GM18517 (cell line): Measurements from ENCODE around the gene IFRD2.
"Not testable (repeated sequence)": the region's sequence is repeated elsewhere in the genome, so short reads cannot be mapped to it uniquely, and the experiment has no call there.

ENCODE experiments used
- ATAC-seq: cut with Tn5 transposase; IDR thresholded peaks from one replicate; pipeline ENCODE4 v1.9.1; 2021; ENCODE audit warnings: mild to moderate bottlenecking, moderate library complexity; ENCODE audit not compliant: unreplicated experiment

IFRD2 gene

DNA sequence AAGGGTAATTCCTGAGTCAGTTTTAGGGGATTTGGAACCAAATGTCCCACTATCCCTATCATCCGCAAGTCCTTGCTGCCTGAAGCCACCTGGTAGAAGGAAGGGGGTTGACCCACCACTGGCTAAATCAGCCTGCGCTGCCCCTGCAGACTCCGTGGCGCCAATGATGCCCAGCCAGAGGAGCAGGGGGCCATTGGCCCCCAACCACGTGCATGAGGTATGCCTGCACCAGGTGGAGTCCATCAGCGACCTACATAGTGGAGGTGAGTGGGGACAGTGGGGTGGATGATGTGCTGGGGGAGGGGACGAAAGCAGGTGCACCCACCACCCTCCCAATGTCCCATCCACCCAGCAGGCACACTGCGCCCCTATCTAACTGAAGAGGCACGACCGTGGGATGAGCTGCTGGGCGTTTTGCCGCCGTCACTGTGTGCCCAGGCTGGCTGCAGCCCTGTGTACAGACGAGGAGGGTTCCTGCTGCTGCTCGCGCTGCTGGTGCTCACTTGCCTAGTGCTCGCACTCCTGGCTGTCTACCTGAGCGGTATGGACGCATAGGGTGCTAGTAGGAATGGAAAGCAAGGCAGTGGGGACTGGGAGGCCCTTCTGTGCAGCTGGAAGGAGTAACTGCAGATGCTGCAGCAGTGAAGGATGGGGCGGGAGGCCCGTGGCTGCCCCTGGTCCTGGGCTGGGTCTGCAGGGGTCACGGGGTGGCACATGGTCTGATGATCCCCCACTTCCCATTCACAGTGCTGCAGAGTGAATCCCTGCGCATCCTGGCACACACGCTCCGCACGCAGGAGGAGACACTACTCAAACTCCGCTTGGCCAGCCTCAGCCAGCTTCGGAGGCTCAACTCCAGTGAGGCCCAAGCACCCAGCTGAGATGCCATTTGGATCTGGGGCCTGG lies 5.7 kb downstream of the IFRD2 start:
- ATAC-seq, result no peak

DNA sequence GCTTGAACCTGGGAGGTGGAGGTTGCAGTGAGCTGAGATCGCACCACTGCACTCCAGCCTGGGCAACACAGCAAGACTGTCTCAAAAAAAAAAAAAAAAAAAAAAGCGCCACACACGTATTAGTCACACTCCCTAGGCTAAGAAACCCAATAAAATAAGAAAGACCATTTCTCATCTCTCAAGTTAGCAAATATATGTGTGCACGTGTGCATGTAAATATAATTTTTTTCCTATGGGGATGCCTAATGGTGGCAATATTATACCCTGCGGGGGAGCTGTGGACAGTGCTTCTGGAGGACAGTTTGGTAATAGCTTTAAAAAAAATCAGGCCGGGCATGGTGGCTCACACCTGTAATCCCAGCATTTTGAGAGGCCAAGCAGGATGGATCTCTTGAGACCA lies 8.1 kb downstream of the IFRD2 start:
- not testable (repeated sequence) for ATAC-seq

DNA sequence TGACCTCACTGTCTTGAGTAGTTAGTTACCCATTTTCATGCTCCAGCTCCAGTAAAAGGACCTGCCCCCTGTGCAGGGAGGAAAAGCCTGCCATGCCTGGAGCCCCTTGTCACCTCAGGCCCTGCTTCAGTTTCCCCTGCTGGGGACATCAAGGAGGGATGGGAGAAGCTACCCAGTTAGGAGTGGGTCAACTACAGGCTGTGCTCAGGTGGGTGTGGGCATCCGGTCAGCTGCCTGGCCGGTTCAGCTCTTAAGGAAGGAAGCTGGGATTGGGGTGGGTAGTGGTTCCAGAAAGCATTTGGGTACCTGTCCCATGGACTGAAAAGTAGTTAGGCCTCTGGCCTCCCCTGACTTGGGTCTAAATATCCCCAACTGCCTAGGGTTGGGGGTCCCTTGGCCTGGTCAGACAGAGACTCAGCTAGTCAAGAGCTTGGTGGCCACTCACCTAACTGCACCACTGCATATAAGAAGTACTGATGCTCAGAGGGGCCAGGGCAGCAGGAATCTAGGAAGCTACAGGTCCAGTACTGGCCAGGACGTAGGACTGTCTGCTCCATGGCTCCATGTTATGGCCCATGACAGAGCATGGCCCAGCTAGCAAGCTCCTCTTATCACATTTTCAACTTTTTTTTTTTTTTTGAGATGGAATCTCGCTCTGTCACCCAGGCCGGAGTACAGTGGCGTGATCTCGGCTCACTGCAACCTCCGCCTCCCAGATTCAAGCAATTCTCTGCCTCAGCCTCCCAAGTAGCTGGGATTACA lies 12.8 kb downstream of the IFRD2 start:
- no peak for ATAC-seq

DNA sequence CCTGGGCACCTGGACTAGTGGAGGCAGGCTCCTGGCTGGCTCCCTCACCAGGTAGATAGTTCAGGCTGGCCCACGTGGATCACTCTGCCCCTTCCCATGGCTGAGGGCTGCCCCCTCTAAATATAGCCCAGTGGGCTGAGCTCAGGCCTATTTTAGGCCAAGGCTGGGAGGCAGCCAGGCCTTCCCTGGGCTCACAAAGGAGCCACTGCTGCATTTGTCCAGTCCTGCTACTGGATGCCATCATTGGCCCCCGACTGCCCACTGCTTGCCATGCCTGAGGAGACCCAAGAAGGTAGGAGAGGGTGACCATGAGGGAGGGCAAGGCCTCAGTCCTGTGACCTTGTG lies 13.4 kb downstream of the IFRD2 start, which contains the start of gene LSMEM2:
LSMEM2 (plus strand) TSS at position 208 of the 345 bp plus-strand sequence; CDS start at position 235, 27 bp downstream.
- ATAC-seq, result no peak

DNA sequence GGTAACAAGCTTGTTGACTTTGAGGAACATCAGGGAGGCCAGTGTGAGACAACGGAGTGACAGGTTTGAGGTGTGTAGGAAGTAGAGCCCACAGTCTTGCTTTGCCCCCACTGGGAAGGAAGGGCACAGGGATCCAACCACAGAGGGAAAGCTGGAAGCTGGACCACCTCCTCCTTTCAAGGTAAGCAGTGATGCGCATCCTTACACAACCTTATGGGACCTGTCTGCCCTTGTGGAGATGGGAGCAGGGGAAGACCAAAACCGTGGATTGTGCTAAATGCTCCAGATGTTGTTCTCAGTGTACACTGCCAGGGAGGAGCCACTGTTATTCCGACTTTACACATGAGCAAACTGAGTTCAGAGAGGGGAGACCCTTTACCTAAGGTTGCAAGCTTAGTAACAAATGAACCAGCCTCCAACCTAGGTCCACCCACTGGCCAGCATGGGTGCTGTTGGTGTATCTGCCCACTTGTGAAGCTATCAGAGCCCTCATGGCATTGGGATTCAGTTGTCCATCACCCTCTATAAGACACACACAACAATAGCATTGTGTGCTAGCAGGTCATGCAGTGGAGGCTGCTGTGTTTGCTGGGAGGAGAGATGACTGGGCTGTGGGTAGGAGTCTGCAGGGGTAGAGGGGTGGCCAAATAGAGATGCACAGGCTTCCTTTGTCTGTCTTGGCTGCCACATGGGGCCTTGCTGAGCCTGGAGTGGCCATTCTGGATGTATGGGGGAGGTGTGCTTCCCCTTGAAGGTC lies 13.9 kb downstream of the IFRD2 start:
- no peak for ATAC-seq

DNA sequence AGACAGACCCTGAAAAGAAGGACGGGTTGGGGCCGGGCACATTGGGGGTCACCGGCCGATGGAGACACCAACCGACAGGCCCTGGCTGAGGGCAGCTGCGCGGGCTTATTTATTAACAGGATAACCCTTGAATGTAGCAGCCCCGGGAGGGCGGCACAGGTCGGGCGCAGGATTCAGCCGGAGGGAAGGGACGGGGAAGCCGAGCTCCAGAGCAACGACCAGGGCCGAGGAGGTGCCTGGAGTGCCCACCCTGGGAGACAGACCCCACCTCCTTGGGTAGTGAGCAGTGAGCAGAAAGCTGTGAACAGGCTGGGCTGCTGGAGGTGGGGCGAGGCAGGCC lies 15.5 kb downstream of the IFRD2 start:
- ATAC-seq, result no peak

DNA sequence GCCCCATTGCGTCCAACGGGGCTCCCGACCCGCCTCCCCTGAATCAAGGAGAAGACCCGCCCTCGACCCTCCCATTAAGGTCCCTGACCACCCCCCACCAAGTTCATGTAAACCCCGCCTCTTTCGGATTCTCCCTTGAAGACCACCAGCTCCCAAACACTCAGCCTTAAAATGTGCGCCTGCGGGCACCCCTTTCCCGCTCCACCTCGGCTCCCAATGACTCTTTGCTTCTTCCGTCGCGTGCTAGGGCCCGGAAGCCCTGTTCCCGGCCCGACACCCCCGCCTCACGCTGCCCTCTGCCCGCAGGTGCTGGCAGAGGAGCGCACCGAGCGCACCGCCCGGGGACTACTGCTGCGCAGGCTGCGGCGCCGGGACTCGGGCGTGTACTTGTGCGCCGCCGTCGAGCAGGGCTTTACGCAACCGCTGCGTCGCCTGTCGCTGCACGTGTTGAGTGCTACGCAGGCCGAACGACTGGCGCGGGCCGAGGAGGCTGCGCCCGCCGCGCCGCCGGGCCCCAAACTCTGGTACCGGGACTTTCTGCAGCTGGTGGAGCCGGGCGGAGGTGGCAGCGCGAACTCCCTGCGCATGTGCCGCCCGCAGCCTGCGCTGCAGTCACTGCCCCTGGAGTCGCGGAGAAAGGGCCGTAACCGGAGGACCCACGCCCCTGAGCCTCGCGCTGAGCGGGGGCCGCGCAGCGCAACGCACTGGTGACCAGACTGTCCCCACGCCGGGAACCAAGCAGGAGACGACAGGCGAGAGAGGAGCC lies 16.1 kb downstream of the IFRD2 start:
- no peak for ATAC-seq

DNA sequence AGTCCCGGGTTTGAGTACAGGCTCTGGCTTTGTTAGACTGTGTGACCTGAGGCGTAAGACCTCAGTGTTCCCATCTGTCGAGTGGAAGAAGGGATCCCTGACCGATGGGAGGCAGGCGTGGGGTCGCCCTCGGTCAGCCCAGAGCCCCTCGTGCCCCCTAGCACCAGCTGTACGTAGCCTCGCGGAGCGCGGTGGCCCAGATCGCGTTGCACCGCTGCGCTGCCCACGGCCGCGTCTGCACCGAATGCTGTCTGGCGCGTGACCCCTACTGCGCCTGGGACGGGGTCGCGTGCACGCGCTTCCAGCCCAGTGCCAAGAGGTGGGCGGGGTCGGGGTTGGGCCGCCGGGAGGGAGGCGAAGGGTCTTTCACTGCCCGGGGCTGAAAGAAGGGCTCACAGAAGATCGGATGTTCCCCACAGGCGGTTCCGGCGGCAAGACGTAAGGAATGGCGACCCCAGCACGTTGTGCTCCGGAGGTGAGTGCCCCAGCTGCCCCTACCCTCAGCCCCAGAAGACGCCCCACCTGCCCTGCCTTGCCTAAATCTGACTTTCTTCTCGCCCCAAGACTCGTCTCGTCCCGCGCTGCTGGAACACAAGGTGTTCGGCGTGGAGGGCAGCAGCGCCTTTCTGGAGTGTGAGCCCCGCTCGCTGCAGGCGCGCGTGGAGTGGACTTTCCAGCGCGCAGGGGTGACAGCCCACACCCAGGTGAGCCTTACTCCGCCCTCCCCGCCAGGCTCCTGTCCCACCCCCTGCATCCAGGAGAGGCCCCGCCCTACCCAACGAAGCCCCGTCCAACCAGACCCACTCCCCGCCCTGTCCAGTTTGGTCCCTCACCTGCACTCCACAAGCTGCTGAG lies 16.9 kb downstream of the IFRD2 start:
- no peak for ATAC-seq

DNA sequence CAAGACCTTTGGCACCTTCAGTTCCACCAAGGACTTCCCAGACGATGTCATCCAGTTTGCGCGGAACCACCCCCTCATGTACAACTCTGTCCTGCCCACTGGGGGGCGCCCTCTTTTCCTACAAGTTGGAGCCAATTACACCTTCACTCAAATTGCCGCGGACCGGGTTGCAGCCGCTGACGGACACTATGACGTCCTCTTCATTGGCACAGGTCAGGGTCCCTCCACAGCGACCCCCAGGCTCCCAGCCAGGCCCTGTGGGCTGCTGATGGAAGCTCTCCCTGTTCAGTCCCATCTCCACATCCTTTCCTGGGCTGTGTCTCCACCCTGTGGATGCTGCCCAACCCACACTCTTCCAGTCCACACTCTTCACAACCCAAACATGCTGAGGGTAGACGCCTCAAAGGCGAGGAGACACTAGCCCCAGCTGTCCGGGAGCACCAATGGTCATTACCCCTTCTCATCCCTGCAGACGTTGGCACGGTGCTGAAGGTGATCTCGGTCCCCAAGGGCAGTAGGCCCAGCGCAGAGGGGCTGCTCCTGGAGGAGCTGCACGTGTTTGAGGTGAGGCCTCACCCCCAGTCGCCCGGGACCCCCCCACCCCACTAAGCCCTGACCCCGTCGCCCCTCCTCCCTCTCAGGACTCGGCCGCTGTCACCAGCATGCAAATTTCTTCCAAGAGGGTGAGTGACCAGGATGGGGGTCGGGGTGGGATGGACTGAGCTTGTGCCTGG lies 17.7 kb downstream of the IFRD2 start:
- no peak for ATAC-seq

DNA sequence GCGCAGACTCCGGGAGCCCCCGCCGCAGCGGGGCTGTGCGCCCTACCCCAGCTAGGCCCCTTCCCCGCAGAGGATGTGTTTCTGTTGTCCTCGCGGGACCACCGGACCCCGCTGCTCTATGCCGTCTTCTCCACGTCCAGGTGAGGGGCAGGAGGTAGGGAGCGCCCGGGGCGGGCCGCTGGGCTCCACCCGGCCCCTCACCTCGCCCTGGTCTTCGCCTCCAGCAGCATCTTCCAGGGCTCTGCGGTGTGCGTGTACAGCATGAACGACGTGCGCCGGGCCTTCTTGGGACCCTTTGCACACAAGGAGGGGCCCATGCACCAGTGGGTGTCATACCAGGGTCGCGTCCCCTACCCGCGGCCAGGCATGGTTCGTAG lies 18.6 kb downstream of the IFRD2 start:
- no peak for ATAC-seq

DNA sequence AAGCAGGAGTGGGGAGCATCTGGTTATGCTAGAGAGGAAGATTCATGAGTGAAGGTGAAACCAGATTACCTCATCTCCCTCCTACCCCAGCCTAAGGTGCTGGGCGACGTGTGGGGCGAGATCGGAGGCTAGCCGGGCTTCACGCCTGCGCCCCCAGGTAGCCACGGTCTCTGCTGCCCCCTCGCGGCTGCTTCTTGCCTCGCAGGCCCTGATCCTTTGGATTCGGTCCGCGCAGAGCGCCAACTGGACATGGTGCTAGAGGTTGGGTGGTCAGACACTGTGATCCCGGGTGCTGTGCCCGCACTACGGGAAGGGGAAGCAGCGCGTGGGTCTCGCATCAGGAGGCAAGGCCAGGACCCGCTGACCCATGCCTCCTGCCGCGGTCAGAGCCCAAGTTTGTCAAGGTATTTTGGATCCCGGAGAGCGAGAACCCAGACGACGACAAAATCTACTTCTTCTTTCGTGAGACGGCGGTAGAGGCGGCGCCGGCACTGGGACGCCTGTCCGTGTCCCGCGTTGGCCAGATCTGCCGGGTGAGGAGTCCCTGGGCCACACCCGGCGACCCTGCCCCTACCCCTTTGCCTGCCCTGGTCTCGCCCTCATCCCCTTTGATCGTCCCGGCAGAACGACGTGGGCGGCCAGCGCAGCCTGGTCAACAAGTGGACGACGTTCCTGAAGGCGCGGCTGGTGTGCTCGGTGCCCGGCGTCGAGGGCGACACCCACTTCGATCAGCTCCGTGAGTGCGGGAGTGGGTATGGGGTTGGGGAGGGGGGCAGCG lies 19.1 kb downstream of the IFRD2 start:
- peak; percentile 88 for ATAC-seq

DNA sequence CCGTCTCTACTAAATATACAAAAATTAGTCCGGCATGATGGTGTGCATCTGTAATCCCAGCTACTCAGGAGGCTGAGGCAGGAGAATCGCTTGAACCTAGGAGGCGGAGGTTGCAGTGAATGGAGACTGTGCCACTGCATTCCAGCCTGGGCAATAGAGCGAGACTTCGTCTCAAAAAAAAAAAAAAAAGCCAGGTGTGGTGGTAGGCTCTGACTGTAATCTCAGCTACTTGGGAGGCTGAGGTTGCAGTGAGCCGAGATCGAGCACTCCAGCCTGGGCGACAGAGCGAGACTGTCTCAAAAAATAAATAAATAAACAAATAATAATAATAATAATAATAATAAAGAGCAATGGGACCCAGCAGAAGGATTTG lies 19.7 kb downstream of the IFRD2 start:
- not testable (repeated sequence) for ATAC-seq

DNA sequence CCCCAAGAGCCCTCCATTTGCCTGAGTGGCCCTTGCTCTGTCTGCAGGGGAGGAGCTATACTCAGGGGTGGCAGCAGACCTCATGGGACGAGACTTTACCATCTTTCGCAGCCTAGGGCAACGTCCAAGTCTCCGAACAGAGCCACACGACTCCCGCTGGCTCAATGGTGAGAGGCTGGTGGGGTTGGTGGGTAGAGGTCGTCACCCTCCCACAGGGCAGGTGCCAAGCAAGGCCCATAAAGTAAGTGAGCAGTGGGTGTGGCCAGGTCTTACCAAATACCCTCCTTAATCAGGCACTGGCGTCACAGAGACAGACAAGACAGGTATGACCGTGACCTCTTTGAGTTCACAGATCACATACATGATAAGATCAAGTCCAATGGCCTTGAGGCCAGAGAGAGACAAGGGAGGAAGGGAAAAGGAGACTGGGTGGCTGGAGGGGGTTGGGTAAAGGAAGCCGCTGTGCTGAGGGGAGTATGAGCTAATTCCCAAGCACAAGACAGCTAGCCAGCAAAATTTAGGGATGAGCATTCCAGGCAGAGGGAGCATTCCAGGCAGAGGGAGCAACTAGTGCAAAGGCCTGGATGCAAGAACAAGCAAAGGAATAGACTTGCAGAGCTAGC lies 20.8 kb downstream of the IFRD2 start:
- no peak for ATAC-seq

DNA sequence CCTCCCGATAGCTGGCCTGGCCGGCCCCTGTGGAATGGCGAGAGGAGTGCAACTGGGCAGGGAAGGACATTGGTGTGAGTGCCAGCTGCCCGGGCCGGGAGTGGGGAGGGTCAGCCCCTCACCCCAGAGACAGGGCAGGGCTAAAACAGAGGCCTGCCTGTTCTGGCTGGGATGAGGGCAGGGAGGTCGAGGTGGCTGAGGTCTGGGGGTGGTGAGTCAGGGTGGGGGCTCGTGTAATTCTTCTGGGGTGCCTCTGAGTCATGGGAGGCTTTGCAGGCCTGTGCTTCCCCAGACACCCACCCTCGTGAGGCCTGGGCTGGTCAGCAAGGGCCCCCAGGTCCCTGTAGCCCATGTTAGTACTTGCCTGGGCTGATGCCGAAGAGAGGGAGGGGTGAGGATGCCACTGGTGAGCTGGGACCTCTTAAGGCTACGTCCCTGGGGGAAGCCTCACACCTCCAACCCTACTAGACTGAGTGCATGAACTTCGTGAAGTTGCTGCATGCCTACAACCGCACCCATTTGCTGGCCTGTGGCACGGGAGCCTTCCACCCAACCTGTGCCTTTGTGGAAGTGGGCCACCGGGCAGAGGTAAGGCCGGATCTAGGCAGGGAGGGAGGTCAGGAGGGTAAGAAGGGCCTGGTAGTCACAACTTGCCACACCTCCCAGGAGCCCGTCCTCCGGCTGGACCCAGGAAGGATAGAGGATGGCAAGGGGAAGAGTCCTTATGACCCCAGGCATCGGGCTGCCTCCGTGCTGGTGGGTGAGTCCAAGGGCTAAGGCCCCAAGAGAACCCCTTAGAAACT lies 21.6 kb downstream of the IFRD2 start:
- ATAC-seq, result no peak

DNA sequence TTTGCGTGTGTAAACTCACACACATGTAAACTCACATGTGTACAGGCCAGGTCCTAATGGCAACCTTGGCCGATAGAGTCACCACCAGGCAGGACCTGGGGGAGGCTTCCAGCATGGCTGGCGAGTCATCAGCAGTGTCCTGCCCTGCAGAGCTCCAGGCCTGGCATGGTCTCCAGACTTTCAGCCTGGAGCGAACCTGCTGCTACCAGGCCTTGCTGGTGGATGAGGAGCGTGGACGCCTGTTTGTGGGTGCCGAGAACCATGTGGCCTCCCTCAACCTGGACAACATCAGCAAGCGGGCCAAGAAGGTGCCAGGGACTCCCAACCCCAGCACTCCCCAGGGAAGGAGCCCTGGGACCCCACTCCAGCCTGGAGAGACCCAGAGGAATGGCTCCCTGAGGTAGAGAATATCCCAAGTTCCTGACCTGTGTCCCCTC lies 22.2 kb downstream of the IFRD2 start:
- no peak for ATAC-seq

DNA sequence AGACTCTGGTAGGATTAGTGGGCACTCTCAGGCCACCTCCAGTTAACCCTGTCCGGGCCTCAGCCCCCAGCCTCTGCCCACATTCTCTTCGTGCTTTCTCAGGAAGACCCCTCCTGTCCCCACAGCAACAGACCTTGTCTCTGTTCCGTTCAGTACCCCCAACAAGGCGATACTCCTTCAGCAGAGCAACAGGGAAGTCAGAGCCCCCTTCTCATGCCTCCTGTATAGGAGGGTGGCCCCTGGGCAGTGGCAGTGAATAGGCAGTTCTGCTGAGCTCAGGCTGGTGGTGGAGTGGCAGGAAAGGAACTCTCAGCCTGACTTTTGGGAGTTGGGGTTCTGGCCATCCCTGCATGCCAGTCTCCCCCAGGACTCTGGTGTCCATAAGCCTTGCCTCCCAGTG lies 22.8 kb downstream of the IFRD2 start:
- ATAC-seq, result no peak
